T47D (cell line): ENCODE results near the gene PSG5.
"Not testable (repeated sequence)": the region's sequence is repeated elsewhere in the genome, so short reads cannot be mapped to it uniquely, and the experiment has no call there.

ENCODE experiments used
- DNase-seq, 2 experiments: peaks; one replicate each; pipeline versions ENCODE4 v3.0.0 to v3.0.0-alpha.2; 2011 to 2012; ENCODE audit warnings: low read depth in 1 of 2, low spot score in 1 of 2
- JUND ChIP-seq: IDR thresholded peaks from 2 replicates; pipeline ENCODE4 v1.6.1; 2012; ENCODE audit warnings: low read depth
- in situ Hi-C: cut with HindIII; loops from 2 replicates; pipeline ENCODE4 v1.10.0; 2016; ENCODE audit warnings: low sequenced_read_pairs, low pct_unique_long_range_greater_than_20kb

Gene PSG5

GRCh38 chr19:43197666-43198397 lies 11.5 kb upstream of the PSG5 start:
- in situ Hi-C loops, DNase-seq: not testable (repeated sequence)

GRCh38 chr19:43194397-43194796 lies 8.1 kb upstream of the PSG5 start:
- in situ Hi-C loops, DNase-seq: not testable (repeated sequence)

GRCh38 chr19:43192381-43193155 lies 6.2 kb upstream of the PSG5 start:
- in situ Hi-C loops, DNase-seq: not testable (repeated sequence)

GRCh38 chr19:43188092-43188491 lies 1.8 kb upstream of the PSG5 start:
- DNase-seq, in situ Hi-C loops: not testable (repeated sequence)

GRCh38 chr19:43181869-43182771 lies 4.2 kb downstream of the PSG5 start:
- in situ Hi-C loops, DNase-seq: not testable (repeated sequence)

DNA sequence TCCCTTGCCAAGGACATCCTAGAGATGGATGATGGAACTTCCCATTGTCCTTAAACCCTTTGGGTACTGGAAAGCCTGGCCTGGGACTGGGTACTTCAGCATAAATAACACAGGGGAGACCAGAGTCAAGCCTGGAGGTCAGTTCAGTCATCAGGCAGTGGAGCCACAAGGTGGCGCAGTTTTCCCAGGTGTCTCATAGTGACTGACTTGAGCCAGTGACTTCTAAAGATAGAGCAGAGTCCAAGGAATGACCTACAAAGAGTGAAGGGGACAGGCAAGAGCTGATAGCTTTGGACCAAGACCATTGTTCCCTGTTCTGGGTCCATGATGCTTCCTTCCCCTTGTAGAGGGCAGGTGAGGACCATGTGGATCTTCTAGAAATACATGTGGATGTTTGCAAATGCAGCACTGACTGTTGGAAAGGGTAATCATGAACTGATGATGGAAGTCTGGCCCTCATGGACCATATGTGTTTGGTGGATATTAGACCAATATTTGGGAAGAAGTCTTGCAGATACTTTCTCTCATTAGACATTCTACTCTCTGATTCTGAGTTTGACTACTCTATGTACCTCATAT lies 6.7 kb downstream of the PSG5 start:
- DNase-seq, in situ Hi-C loops: not testable (repeated sequence)

DNA sequence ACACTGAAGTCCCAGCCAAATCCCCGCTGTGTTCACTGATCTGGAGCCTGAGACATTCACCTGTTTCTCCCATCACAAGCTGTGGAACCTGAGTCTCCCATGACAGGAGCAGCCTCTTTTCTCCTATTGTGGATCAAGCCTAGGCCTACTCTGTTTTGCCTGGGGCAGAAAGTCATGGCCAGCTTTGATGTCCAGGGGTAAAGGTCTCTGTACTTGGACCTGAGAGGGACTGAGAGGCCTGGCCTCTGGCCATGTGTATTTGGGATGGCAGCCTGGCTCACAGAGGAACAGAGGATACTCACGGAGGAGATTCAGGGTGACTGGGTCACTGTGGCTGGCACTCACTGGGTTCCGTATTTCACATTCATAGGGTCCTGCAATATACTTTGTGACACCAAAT lies 7.8 kb downstream of the PSG5 start:
- in situ Hi-C loops, DNase-seq: not testable (repeated sequence)

DNA sequence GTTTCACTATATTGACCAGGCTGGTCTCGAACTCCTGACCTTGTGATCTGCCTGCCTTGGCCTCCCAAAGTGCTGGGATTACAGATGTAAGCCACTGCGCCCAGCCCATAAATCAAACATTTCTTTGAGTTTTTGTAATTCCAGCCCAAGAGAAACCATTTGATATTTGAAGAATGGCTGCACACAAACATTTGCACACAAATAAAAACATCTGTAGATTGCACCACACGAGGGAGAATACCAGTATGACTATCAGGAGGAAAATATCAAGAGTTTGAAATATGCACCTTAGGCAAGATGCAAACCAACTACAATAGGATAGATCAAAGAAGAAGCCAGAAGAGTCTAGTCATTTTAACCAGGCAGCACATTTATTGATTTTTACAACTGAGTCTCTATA lies 20.4 kb downstream of the PSG5 start:
- in situ Hi-C loops, DNase-seq: not testable (repeated sequence)

GRCh38 chr19:43163135-43163534 lies 23.2 kb downstream of the PSG5 start:
- DNase-seq, result not testable (repeated sequence)

DNA sequence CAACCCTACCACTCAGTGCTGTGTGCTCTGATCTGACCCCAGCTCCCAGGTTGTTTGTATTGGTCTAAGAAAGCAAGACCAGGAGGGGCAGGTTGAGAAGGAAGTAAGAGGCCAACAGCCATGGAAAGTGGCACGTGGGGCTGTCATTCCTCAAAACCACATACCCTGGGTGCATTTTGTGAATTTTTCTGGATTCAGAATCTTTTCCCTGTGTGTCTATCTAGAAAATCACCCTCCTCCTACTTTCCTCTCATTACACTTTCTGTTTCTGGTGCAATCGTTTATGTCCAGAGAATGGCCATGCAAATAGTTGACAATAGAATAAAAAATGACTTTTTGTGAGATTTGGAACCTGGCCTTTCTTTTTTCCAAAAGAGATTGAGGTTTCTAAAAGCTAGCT lies 24.1 kb downstream of the PSG5 start:
- in situ Hi-C loops, DNase-seq: not testable (repeated sequence)

More at GRCh38 chr19:43163135-43163534, 23.2 kb downstream of the PSG5 start:
- in situ Hi-C loops, result not testable (repeated sequence)

- in situ Hi-C loops, result no loop called here
- DNase-seq, result no peak
- no peak for TF ChIP-seq JUND
Observed at GRCh38 chr19:43152214-43152613, 34.1 kb downstream of the PSG5 start.

DNA sequence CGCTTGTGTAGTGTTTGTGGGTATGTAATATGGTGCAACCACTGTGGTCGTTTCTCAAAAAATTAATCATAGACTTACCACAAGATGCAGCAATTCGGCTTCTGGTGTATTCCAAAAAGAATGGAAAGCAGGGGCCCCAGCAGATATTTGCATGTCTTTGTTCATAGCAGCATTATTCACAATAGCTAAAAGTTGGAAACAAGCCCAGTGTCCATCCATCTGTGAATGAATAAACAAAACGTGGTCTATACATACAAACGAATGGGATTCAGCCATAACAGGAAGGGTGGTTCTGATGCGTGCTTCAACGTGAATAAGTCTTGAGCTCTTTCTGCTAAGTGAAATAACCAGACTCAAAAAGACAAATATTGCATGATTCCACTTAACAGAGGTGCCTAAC lies 36.5 kb downstream of the PSG5 start:
- DNase-seq, in situ Hi-C loops: not testable (repeated sequence)

DNA sequence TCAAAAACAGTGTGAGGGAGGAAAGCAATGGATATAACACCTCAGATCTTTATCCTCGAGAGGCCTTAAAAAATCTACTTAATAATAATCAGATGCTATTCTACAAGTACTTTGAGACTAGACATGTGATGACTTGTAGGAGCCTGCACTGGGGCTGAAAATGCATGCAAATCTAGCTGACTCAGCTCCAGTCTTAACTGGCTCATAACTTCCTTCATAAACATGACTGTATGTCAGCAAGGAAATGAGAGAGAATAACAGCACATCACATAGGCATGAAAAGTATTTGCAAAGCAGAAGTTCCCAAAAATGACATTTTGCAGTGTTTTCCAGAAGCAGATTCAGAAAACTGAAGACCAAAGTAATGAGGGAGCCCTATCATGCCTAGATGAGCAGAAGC lies 38.1 kb downstream of the PSG5 start:
- DNase-seq, result no peak
- in situ Hi-C loops, result no loop called here

DNA sequence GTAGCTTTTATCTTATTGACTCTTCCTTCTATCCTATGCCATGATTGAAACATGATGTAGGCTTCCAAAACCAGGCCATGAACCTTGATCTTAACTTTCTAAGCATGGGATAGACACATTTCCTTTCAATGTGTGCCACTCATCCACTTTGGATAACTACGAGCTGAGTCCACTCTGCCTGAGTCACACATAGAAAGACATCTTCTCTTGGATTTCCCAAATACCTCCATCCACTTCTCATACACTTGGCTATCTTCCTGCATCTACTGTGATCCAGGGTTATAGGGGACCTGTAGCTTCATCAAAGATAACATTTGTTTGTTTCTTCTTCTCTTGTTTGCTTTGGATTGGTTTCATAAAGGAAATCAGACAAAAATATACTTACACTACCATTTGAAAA lies 44.6 kb downstream of the PSG5 start:
- DNase-seq, in situ Hi-C loops: not testable (repeated sequence)

More for the DNA sequence above, 38.1 kb downstream of the PSG5 start:
- no peak for TF ChIP-seq JUND
